GM12864 (cell line): Measurements from ENCODE around the gene SLC38A10.

Source experiments
- DNase-seq: peaks from one replicate; pipeline ENCODE4 v3.0.0-alpha.2; 2011; ENCODE audit warnings: low read depth
- H3K4me3 ChIP-seq: 2 replicates; pipeline ENCODE4 v1.5.1; 2011; ENCODE audit warnings: mild to moderate bottlenecking, low read depth, low read length, control low read depth
- CTCF ChIP-seq: IDR thresholded peaks from 2 replicates; pipeline ENCODE4 v1.5.1; 2011; ENCODE audit warnings: low read depth, mild to moderate bottlenecking, moderate library complexity, low read length, control low read depth, inconsistent platforms; ENCODE audit errors: missing control alignments

Gene SLC38A10

GRCh38 chr17:81324177-81324850 lies 29.2 kb upstream of the SLC38A10 start:
- no peak overlapping the region for H3K4me3 ChIP-seq
- TF ChIP-seq CTCF: no peak
- no peak for DNase-seq

- no peak for TF ChIP-seq CTCF
- no peak for DNase-seq
Measured at GRCh38 chr17:81323411-81323868, 28.3 kb upstream of the SLC38A10 start.

GRCh38 chr17:81323083-81323369 lies 27.9 kb upstream of the SLC38A10 start:
- no peak for TF ChIP-seq CTCF
- DNase-seq: no peak
- no peak overlapping the region for H3K4me3 ChIP-seq

More at GRCh38 chr17:81323411-81323868, 28.3 kb upstream of the SLC38A10 start:
- H3K4me3 ChIP-seq: no peak overlapping the region

- no peak for DNase-seq
- no peak overlapping the region for H3K4me3 ChIP-seq
- TF ChIP-seq CTCF: peak; percentile 55
Measured at GRCh38 chr17:81322271-81323082, 27.4 kb upstream of the SLC38A10 start.

- TF ChIP-seq CTCF: no peak
Measured at GRCh38 chr17:81317961-81318605, 23.0 kb upstream of the SLC38A10 start.

GRCh38 chr17:81317530-81317821 lies 22.4 kb upstream of the SLC38A10 start:
- no peak for TF ChIP-seq CTCF
- H3K4me3 ChIP-seq: no peak overlapping the region
- no peak for DNase-seq

More at GRCh38 chr17:81317961-81318605, 23.0 kb upstream of the SLC38A10 start:
- no peak overlapping the region for H3K4me3 ChIP-seq
- no peak for DNase-seq
